ENCODE results near the gene MTHFS.

- no peak for TF ChIP-seq EZH2phosphoT487 (IDR thresholded peaks at IDR 0.05; ENCODE audit: borderline replicate concordance, low read length)
- TF ChIP-seq CTCF (IDR thresholded peaks at IDR 0.05; ENCODE audit: low read depth, low read length, poor library complexity, severe bottlenecking) = no peak
These were observed 22.4 kb upstream of the MTHFS start for GRCh38 chr15:79919090-79919748.

Measured in DOHH2 (cell line).